ENCODE results near the gene HBS1L.

Gene HBS1L

DNA sequence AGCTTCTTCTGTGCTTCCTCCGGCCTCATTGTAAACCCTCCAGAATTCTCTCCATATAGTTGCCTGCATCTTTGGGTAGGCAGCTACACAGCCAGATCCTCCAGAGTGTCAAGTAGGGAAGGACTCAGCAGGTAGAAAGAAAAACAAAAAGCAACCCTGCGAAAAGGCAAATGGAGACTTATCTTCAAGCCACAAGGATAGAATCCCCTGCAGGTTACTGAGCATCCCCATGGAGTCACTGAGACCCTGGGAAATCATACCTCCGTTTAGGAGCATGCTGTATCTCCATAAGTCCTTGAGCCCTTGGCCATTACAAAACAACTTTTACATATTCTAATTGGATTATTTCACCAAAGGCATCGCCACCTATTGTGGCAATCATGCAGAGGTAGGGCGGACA, 133.3 kb downstream of the HBS1L start:
- in situ Hi-C loops (cut with MboI; ENCODE audit: low sequenced_read_pairs), result no loop called here

DNA sequence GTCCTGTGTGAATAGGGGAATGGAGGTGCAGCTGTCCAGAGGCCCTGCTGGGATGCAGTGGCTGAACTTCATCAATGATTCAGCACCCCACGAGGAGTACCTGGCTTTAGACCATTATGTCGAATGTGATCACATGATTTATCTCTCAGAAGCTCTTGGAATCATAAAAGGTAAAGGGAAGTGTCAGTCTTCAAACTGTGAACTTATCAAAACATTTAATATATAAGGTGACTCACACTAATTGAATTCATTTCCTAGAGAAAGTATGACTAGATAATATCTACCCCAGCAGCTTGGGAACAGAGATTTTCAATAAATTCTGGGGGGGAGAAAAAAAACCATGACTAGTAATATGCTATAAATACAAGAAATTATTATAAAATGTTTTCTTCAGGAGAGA, 134.2 kb downstream of the HBS1L start:
- in situ Hi-C loops (cut with MboI; ENCODE audit: low sequenced_read_pairs), result no loop called here

DNA sequence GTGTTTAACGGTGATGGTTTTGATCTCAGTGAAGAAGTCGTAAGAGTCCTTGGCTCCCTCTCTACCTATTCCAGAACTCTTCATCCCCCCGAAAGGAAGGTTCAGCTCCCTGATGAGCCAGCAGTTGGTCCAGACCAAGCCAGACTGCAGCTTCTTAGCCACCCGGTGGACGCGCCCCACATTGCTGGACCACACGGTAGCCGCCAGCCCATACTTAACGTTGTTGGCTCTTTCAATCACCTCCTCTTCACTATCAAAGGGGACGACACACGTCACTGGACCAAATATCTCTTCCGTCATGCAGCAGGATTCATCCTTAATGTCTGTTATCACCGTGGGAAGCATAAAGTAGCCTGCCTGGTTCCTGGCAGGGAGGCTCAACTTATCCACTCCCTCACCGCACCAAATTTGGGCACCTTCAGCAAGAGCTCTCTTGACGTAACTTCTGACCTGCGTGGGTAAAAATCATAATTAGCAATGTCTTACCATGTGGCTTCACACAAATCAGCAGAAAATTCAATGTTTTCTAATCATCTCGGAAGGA, 136.1 kb downstream of the HBS1L start:
- in situ Hi-C loops (cut with MboI; ENCODE audit: low sequenced_read_pairs), result no loop called here

DNA sequence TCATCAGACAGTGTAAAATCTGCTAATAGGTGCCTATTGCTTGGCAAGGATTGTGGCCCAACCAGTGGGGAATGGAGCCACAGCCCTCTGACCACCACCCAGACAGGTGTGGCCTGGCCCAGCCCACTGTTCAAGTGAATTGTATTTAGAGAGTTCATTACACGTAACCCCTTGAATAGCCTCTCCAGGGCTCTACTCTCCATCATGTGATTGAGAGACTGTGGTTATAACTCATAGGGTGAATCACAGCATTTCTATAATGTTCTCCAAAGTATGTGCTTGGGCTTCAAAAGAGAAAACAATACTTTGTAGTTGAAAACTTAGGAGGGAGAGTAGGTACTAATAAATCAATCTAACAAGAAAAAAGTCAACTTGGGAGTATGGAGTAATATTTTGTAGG, 143.1 kb downstream of the HBS1L start:
- in situ Hi-C loops (cut with MboI; ENCODE audit: low sequenced_read_pairs), result no loop called here

DNA sequence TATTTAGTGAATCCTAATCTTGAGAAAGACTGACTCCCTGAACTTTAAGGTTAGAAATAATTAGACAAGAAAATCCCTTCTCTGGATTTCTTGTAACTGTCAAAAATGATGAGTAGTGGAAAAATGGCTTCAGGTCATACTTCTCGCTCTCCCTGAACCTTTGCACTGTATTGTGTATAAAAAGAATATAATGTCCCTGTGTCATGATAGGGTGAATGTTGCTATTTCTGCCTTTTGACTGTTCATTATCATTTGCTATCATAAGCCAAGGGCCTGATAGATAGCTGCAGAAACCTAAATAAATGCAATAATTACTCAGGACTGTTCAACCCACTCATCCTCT, 144.1 kb downstream of the HBS1L start:
- in situ Hi-C loops (cut with MboI; ENCODE audit: low sequenced_read_pairs), result no loop called here
